WERI-Rb-1 (cell line): ENCODE data around the gene TPT1.
A peak's percentile ranks its signal among the peaks of the same experiment; 100 is the strongest.

Experiments used
- DNase-seq: peaks from one replicate; pipeline ENCODE4 v3.0.0-alpha.2; 2020
- H3K27ac ChIP-seq: fragments of 250-450 bp; sonication (Bioruptor Pico); 2 replicates; pipeline ENCODE4 v1.5.1; 2020; ENCODE audit warnings: mild to moderate bottlenecking, moderate library complexity
- H3K27me3 ChIP-seq: fragments of 250-450 bp; sonication (Bioruptor Pico); 2 replicates; pipeline ENCODE4 v1.5.1; 2021; ENCODE audit warnings: mild to moderate bottlenecking, low read depth, moderate library complexity; ENCODE audit not compliant: insufficient read depth, severe bottlenecking
- H3K36me3 ChIP-seq: fragments of 250-450 bp; sonication (Bioruptor Pico); 2 replicates; pipeline ENCODE4 v1.5.1; 2020; ENCODE audit warnings: mild to moderate bottlenecking, moderate library complexity
- H3K4me3 ChIP-seq: 2 replicates; pipeline ENCODE4 v1.5.1; 2011; ENCODE audit warnings: low read depth, mild to moderate bottlenecking, control low read depth, low read length
- H3K9me3 ChIP-seq: fragments of 250-450 bp; sonication (Bioruptor Pico); 2 replicates; pipeline ENCODE4 v1.5.1; 2021; ENCODE audit warnings: mild to moderate bottlenecking, moderate library complexity; ENCODE audit not compliant: severe bottlenecking
- TF ChIP-seq, protein P1 (sequence below): IDR thresholded peaks from 2 replicates; pipeline ENCODE4 v1.5.1; 2011; ENCODE audit warnings: low read depth, mild to moderate bottlenecking, control low read depth, inconsistent platforms, low read length

The TPT1 gene

GRCh38 chr13:45332831-45333219 lies 8.2 kb downstream of the TPT1 start:
- Histone ChIP-seq H3K4me3 (no peak overlapping the region), H3K27ac (no peak overlapping the region), H3K9me3 (no peaks in the 10 kb centered on the region), H3K36me3 (peaks cover 29% of the 10 kb centered on the region), H3K27me3 (no peaks in the 10 kb centered on the region)
- DNase-seq: no peak
- TF ChIP-seq, protein P1, sequence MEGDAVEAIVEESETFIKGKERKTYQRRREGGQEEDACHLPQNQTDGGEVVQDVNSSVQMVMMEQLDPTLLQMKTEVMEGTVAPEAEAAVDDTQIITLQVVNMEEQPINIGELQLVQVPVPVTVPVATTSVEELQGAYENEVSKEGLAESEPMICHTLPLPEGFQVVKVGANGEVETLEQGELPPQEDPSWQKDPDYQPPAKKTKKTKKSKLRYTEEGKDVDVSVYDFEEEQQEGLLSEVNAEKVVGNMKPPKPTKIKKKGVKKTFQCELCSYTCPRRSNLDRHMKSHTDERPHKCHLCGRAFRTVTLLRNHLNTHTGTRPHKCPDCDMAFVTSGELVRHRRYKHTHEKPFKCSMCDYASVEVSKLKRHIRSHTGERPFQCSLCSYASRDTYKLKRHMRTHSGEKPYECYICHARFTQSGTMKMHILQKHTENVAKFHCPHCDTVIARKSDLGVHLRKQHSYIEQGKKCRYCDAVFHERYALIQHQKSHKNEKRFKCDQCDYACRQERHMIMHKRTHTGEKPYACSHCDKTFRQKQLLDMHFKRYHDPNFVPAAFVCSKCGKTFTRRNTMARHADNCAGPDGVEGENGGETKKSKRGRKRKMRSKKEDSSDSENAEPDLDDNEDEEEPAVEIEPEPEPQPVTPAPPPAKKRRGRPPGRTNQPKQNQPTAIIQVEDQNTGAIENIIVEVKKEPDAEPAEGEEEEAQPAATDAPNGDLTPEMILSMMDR: no peak

DNA sequence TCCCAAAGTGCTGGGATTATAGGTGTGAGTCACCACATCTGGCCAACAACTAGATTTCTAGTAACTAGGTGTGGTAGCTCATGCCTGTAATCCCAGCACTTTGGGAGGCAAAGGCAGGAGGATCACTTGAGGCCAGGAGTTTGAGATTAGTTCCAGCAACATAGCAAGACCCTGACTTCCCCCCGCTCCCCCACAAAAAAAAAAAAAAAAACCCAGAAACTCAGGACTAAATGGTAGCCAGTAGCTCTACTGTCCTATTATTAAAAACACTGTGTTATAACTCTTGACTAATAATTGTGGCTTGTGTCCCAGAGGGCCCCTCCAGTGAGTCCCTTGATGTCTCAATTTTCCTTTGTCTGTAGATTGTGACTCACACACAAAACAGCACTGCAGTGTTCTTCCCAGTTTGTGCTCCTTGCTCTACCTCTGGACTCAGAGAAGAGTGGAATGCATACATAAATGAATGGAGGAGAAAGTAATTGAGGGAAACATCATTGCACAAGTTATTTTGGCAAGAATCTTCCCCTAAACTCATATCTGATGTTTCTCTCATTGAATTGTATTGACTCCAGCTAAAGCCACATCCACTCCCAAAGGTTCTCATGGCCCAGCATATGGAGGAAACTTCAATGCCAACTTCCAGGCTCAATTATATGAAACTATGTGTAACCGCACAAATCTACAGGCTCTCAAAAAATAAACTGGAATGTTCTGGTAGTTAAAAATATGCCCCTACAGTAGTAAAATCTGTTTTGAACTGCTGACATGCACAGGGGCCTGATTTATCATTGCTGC lies 8.8 kb downstream of the TPT1 start:
- no peak overlapping the region for H3K4me3 ChIP-seq
- H3K9me3 ChIP-seq: no peaks in the 10 kb centered on the region
- peaks cover 23% of the 10 kb centered on the region for H3K36me3 ChIP-seq
- no peaks in the 10 kb centered on the region for H3K27me3 ChIP-seq
- TF ChIP-seq, protein P1: no peak
- no peak overlapping the region for H3K27ac ChIP-seq
- peak; percentile 19 for DNase-seq

- TF ChIP-seq, protein P1: no peak
- no peak overlapping the region for H3K4me3 ChIP-seq
- H3K9me3 ChIP-seq: no peaks in the 10 kb centered on the region
- DNase-seq: no peak
- peaks cover 18% of the 10 kb centered on the region for H3K36me3 ChIP-seq
- H3K27me3 ChIP-seq: no peaks in the 10 kb centered on the region
- H3K27ac ChIP-seq: no peak overlapping the region
These were observed 9.3 kb downstream of the TPT1 start for GRCh38 chr13:45331692-45332035.

DNA sequence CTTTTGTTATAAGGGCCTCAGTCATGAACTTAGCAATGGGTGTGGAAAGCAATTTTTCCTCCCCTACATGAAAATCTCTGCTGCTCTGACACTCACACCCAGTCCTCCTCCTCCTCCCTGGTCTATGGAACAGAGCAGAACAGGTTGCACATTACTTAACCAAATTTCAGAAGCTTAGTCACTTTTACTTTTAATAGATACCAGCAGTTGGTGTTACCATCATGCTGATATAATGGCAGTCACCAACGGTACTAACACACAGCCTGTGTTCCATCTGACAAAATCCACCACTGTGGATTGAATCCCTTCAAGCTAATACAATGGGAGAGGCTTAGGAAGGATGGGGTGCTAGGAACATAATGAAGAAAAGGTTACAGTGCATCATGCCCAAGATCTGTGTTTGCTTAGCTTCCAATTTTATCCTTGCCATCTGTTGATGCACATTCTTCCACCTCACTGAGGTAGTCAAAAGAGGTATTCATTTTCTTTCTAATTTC lies 9.8 kb downstream of the TPT1 start:
- no peak overlapping the region for H3K27ac ChIP-seq
- H3K4me3 ChIP-seq: no peak overlapping the region
- DNase-seq: no peak
- H3K36me3 ChIP-seq: peaks cover 13% of the 10 kb centered on the region
- TF ChIP-seq, protein P1: no peak
- no peaks in the 10 kb centered on the region for H3K27me3 ChIP-seq
- no peaks in the 10 kb centered on the region for H3K9me3 ChIP-seq

GRCh38 chr13:45328661-45329111 lies 12.3 kb downstream of the TPT1 start:
- Histone ChIP-seq H3K36me3 (no peaks in the 10 kb centered on the region), H3K27me3 (no peaks in the 10 kb centered on the region), H3K27ac (no peak overlapping the region), H3K9me3 (no peaks in the 10 kb centered on the region), H3K4me3 (no peak overlapping the region)
- TF ChIP-seq, protein P1: no peak
- DNase-seq: no peak
